CD8-positive, alpha-beta memory T cell (primary cell): ENCODE measurements around the gene TNFRSF12A. TPM values are rescaled to one million over a fixed set of nuclear protein-coding genes. Genes with fewer than 3 reads are reported as not detected.
A peak's percentile ranks its signal among the peaks of the same experiment; 100 is the strongest.

Source experiments
- CTCF ChIA-PET: fragments of 350-600 bp; sonication (Branson Sonifier 250); formaldehyde crosslinking; loops from one replicate; lab custom pipeline; 2021; ENCODE audit warnings: antibody characterized with exemption; lab: Charles Lee
- POLR2A ChIA-PET: fragments of 350-600 bp; sonication (Branson Sonifier 250); formaldehyde crosslinking; loops from one replicate; lab custom pipeline; 2021; ENCODE audit warnings: antibody characterized with exemption; lab: Charles Lee
- DNase-seq, 5 donors: peaks; one replicate each; pipeline versions ENCODE4 v3.0.0 to v3.0.0-alpha.2; 2020 to 2022; ENCODE audit warnings: mixed read lengths in 1 of 5
- H3K27ac ChIP-seq: one replicate; pipeline ENCODE4 v1.7.0; 2013; ENCODE audit warnings: low read depth, mild to moderate bottlenecking, low read length, moderate library complexity
- H3K27me3 ChIP-seq: 2 replicates; pipeline ENCODE4 v1.7.0; 2013; ENCODE audit warnings: low read length, mild to moderate bottlenecking; ENCODE audit not compliant: insufficient read depth, poor library complexity, severe bottlenecking
- H3K36me3 ChIP-seq: 2 replicates; pipeline ENCODE4 v1.7.0; 2013; ENCODE audit warnings: mild to moderate bottlenecking, low read length, moderate library complexity; ENCODE audit not compliant: insufficient read depth
- H3K4me1 ChIP-seq: 2 replicates; pipeline ENCODE4 v1.7.0; 2013; ENCODE audit warnings: mild to moderate bottlenecking, low read length, moderate library complexity; ENCODE audit not compliant: insufficient read depth
- H3K4me3 ChIP-seq: 2 replicates; pipeline ENCODE4 v1.7.0; 2013; ENCODE audit warnings: mild to moderate bottlenecking, low read length
- H3K9me3 ChIP-seq: 2 replicates; pipeline ENCODE4 v1.7.0; 2013; ENCODE audit warnings: mild to moderate bottlenecking, low read length
- H3K27ac Mint-ChIP-seq, 8 donors: one replicate each; pipeline ENCODE4 v1.8.0; 2020 to 2021; ENCODE audit warnings: mixed read lengths in 8 of 8, mild to moderate bottlenecking in 6 of 8, inconsistent platforms in 3 of 8, moderate library complexity in 3 of 8
- H3K27me3 Mint-ChIP-seq, 2 donors: one replicate each; pipeline ENCODE4 v1.8.0; 2020 to 2021; ENCODE audit warnings: mixed read lengths in 2 of 2, mild to moderate bottlenecking in 1 of 2, moderate library complexity in 1 of 2
- H3K36me3 Mint-ChIP-seq, 3 donors: one replicate each; pipeline ENCODE4 v1.8.0; 2020 to 2021; ENCODE audit warnings: mixed read lengths in 3 of 3, inconsistent platforms in 1 of 3, mild to moderate bottlenecking in 1 of 3
- H3K4me1 Mint-ChIP-seq, 3 donors: one replicate each; pipeline ENCODE4 v1.8.0; 2020 to 2021; ENCODE audit warnings: mixed read lengths in 3 of 3, inconsistent platforms in 1 of 3, mild to moderate bottlenecking in 1 of 3
- H3K4me3 Mint-ChIP-seq, 7 donors: one replicate each; pipeline ENCODE4 v1.8.0; 2020 to 2021; ENCODE audit warnings: mixed read lengths in 7 of 7, mild to moderate bottlenecking in 6 of 7, moderate library complexity in 4 of 7, inconsistent platforms in 2 of 7
- H3K9me3 Mint-ChIP-seq, 5 donors: one replicate each; pipeline ENCODE4 v1.8.0; 2020 to 2022; ENCODE audit warnings: mixed read lengths in 5 of 5, mild to moderate bottlenecking in 3 of 5, moderate library complexity in 2 of 5, inconsistent platforms in 1 of 5
- polyA plus RNA-seq: library from polyadenylated mRNA; unstranded; fragments of 300-500 nt; fragmentation: Illumina TruSeq; gene quantifications from one replicate; pipeline ENCODE4 v1.2.3, GENCODE V29; 2021
- total RNA-seq, 2 experiments: library from RNA; stranded (reverse); gene quantifications; one replicate each; pipeline ENCODE4 v1.2.3, GENCODE V29; 2021

Gene TNFRSF12A
- total and polyA plus RNA-seq, 3 experiments from 2014 or later, result 2.1 to 4.5 (median 3.7) TPM

DNA sequence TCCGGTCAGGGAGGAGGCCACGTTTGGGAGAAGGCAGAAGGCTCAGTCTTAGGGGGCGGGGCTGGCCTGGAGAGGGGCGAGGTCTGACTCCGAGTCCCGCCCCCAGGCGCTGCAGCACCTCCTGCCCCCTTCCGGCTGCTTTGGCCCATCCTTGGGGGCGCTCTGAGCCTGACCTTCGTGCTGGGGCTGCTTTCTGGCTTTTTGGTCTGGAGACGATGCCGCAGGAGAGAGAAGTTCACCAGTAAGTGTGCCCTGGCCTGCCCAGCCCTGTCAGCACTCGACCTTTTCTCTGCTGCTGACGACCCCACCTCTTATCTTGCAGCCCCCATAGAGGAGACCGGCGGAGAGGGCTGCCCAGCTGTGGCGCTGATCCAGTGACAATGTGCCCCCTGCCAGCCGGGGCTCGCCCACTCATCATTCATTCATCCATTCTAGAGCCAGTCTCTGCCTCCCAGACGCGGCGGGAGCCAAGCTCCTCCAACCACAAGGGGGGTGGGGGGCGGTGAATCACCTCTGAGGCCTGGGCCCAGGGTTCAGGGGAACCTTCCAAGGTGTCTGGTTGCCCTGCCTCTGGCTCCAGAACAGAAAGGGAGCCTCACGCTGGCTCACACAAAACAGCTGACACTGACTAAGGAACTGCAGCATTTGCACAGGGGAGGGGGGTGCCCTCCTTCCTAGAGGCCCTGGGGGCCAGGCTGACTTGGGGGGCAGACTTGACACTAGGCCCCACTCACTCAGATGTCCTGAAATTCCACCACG is 1.5 kb downstream of the TNFRSF12A start:
- Histone ChIP-seq H3K4me1 (peaks cover 47% of the 10 kb centered on the region), H3K4me3 (no peak overlapping the region)

DNA sequence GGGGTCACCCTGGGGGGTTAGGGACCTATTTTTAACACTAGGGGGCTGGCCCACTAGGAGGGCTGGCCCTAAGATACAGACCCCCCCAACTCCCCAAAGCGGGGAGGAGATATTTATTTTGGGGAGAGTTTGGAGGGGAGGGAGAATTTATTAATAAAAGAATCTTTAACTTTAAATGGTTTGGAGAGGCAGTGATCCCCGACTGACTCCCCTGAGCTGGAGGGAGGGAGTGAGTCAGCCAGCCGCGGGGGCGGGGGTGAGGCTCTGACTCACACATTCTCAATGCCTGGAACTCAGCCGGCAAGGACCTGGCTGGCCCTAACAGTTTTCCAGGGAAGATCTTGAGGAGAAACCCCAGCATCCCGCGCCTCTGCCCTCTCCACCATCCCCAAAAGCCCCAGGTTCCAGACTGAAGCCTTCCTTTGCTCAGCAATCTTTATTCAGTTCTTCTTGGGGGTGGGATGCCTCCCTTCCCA is 2.1 kb downstream of the TNFRSF12A start:
- H3K27ac Mint-ChIP-seq, result peak overlapping the region; percentile 61 to 93 (median 86)
- peaks cover 7% of the 10 kb centered on the region for H3K36me3 ChIP-seq
- no peak overlapping the region for H3K4me3 ChIP-seq
- peaks cover 0 to 21% (median 3%) of the 10 kb centered on the region in 3 donors for H3K36me3 Mint-ChIP-seq
- peak in 4 of 5 donors; percentile 50 to 88 (median 72) for DNase-seq
- ChIA-PET CTCF (interaction anchor here (1.0 to 17.8 kb wide), 5 partner anchors 7 to 108 kb away, joined by 3 to 289 read pairs (median 7); partner anchors contain the start of gene CLDN9), POLR2A (interaction anchor here (1.0 to 1.2 kb wide), 2 partner anchors 18 to 128 kb away, joined by 3 to 4 read pairs; no protein-coding TSS in a partner anchor)
- no peaks in the 10 kb centered on the region for H3K9me3 Mint-ChIP-seq
- H3K4me1 Mint-ChIP-seq, result peaks cover 42 to 61% (median 42%) of the 10 kb centered on the region in 3 donors
- peak overlapping the region; percentile 43 to 98 (median 93) for H3K4me3 Mint-ChIP-seq
- no peaks in the 10 kb centered on the region for H3K9me3 ChIP-seq
- H3K27ac ChIP-seq, result peak overlapping the region; percentile 61
- H3K27me3 Mint-ChIP-seq, result peaks cover 0 to 2% of the 10 kb centered on the region in 2 donors
- peaks cover 47% of the 10 kb centered on the region for H3K4me1 ChIP-seq
- no peaks in the 10 kb centered on the region for H3K27me3 ChIP-seq

More for the DNA sequence above, 1.5 kb downstream of the TNFRSF12A start:
- peak; percentile 61 to 84 (median 63) for DNase-seq
- no peaks in the 10 kb centered on the region for H3K27me3 ChIP-seq
- Mint-ChIP-seq H3K4me3 (peak overlapping the region; percentile 83 to 98 (median 93)), H3K9me3 (no peaks in the 10 kb centered on the region), H3K4me1 (peaks cover 41 to 61% (median 42%) of the 10 kb centered on the region in 3 donors), H3K27ac (peak overlapping the region; percentile 78 to 97 (median 90)), H3K27me3 (peaks cover 0 to 2% of the 10 kb centered on the region in 2 donors), H3K36me3 (peaks cover 0 to 15% (median 3%) of the 10 kb centered on the region in 3 donors)
- ChIA-PET POLR2A (interaction anchor here (0.6 to 1.0 kb wide), 2 partner anchors 18 to 223 kb away, joined by 3 to 6 read pairs; no protein-coding TSS in a partner anchor), CTCF (interaction anchor here (1.0 to 17.8 kb wide), 5 partner anchors 8 to 108 kb away, joined by 3 to 289 read pairs (median 7); partner anchors contain the start of gene CLDN9)
- H3K36me3 ChIP-seq, result peaks cover 6% of the 10 kb centered on the region
- H3K9me3 ChIP-seq, result no peaks in the 10 kb centered on the region
- H3K27ac ChIP-seq, result peak overlapping the region; percentile 61

DNA sequence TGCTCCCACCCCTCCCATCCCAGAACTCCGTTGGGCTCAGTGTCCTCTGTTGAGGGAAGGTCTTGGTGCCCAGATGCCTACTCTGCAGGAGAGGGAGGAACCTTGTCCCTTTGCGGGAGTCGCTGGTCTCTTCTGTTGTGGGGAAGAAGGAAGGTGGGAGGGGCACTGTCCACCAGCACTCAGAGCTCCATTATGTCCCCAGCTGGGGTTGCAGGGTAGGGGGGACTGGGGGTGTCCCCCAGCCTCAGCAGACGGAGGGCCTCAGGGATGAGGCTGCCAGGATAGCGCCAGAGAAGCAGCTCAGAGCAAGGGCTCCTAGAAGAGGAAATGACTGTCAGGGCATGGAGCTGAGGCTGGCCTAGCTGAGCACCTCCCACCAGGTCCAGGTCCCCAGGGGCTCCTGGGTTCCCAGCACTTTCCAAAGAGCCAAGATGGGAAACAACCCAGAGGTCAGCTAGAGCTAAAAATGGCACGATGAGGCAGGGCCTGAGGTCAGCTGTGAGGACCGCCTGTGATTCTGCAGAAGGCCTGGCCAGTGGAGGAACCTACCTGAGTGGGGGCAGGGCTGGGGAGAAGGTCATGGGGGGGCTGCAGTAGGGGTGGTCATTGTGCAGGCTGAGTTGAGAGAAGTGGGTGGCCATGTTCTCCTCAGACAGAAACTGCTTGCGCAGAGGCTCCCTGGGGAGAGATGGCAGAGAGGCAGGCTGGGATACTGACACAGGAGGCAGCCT is 2.7 kb downstream of the TNFRSF12A start:
- peaks cover 47% of the 10 kb centered on the region for H3K4me1 ChIP-seq
- ChIA-PET CTCF (interaction anchor here (0.5 to 17.8 kb wide), 9 partner anchors 7 to 107 kb away, joined by 3 to 289 read pairs (median 4); partner anchors contain the start of gene CLDN9), POLR2A (interaction anchor here (0.5 to 1.9 kb wide), 4 partner anchors 19 to 128 kb away, joined by 3 to 7 read pairs (median 4); partner anchors contain the start of gene ZNF213)
- Mint-ChIP-seq H3K27me3 (peaks cover 0 to 2% of the 10 kb centered on the region in 2 donors), H3K9me3 (no peaks in the 10 kb centered on the region), H3K36me3 (peaks cover 0 to 22% (median 3%) of the 10 kb centered on the region in 3 donors), H3K4me3 (peak overlapping the region; percentile 87 to 98 (median 93)), H3K27ac (peak overlapping the region; percentile 78 to 93 (median 86)), H3K4me1 (peaks cover 42 to 64% (median 45%) of the 10 kb centered on the region in 3 donors)
- H3K27me3 ChIP-seq, result no peaks in the 10 kb centered on the region
- no peak for DNase-seq
- peak overlapping the region; percentile 88 for H3K4me3 ChIP-seq
- peaks cover 7% of the 10 kb centered on the region for H3K36me3 ChIP-seq
- H3K9me3 ChIP-seq, result no peaks in the 10 kb centered on the region
- peak overlapping the region; percentile 88 for H3K27ac ChIP-seq

DNA sequence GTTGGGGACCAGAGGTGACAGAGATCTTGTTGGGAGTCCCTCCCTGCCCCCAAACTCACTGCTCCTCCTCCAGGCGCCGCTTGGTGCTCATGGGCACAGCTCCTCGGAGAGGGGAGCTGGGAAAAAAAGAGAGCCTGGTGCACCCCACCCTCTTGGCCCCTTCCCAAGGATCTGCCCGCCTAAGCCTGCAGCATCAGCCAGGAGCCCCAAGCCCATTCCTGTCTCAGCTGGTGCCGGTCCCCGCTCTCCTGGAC is 3.2 kb downstream of the TNFRSF12A start:
- Mint-ChIP-seq H3K9me3 (peaks cover 0 to 2% (median 0%) of the 10 kb centered on the region in 5 donors), H3K4me1 (peaks cover 42 to 64% (median 47%) of the 10 kb centered on the region in 3 donors), H3K27ac (peak overlapping the region; percentile 78 to 97 (median 88)), H3K27me3 (peaks cover 0 to 3% of the 10 kb centered on the region in 2 donors), H3K36me3 (peaks cover 0 to 22% (median 3%) of the 10 kb centered on the region in 3 donors), H3K4me3 (peak overlapping the region; percentile 87 to 98 (median 93))
- DNase-seq, result peak in 1 of 5 donors; percentile 39
- Histone ChIP-seq H3K36me3 (peaks cover 7% of the 10 kb centered on the region), H3K4me3 (peak overlapping the region; percentile 88), H3K4me1 (peaks cover 43% of the 10 kb centered on the region), H3K9me3 (no peaks in the 10 kb centered on the region), H3K27ac (peak overlapping the region; percentile 88), H3K27me3 (no peaks in the 10 kb centered on the region)
- POLR2A ChIA-PET, result interaction anchor here (0.5 to 1.9 kb wide), 3 partner anchors 21 to 127 kb away, joined by 3 to 7 read pairs (median 4); partner anchors contain the start of gene ZNF213
- CTCF ChIA-PET, result interaction anchor here (0.5 to 17.8 kb wide), 8 partner anchors 6 to 106 kb away, joined by 3 to 289 read pairs (median 5); partner anchors contain the start of gene CLDN9

DNA sequence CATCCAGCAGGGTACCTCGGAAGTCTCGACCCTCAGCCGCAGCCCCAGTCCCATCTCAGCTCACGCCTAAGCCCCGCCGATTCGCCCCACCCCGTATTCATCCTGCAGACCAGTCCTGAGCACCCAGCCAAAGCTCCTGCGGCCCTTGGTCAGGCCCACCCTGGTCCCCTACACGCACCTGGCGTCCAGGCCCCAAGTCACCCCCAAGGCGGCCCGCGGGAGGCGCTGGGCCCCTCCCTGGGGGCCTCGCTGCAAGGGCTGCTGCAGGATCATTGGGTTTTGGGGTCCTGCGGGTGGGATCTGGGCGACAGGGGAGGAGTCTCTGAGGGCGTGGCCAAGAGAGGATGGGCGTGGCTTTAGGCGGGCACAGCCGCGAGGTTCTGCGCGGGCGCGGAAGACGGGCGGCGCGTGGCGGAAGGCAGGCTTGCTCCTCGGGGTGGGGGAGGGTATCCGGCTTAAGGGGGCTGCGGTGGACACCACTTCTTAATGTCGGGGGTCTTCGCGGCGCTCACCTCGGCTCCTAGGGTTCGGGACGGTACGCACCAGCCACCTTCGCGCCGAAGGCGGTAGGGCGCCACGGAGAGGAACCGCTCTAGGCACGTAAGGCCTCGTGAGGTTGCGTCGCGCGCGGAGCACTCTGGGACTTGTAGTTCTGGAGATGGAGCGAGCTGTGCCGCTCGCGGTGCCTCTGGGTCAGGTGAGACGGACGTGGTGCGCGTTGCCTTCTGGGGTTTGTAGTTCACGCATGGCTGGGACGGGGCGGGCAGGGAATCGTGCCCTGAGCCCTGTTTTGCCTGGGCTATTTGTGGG is 3.7 kb downstream of the TNFRSF12A start, which contains the start of the genes HCFC1R1 and THOC6:
Gene HCFC1R1, minus strand, starts transcription at position 274 of the 810 bp plus-strand sequence. Its CDS starts 1 bp downstream, at position 273.
Gene THOC6, plus strand, starts transcription at position 367 of the 810 bp plus-strand sequence. Its CDS starts 292 bp downstream, at position 659.
- ChIA-PET CTCF (interaction anchor here (0.9 to 17.8 kb wide), 8 partner anchors 6 to 67 kb away, joined by 3 to 289 read pairs (median 4); partner anchors contain the start of gene CLDN9), POLR2A (interaction anchor here (1.9 kb wide), 1 partner anchor 111 kb away, joined by 7 read pairs; the partner anchor contains the start of gene ZNF213)
- peak within 1 kb of the TSS; percentile 87 to 98 (median 93) for H3K4me3 Mint-ChIP-seq
- H3K27me3 Mint-ChIP-seq, result peaks cover 0 to 3% of the 10 kb centered on the region in 2 donors
- no peaks in the 10 kb centered on the region for H3K9me3 ChIP-seq
- H3K9me3 Mint-ChIP-seq, result peaks cover 0 to 2% (median 0%) of the 10 kb centered on the region in 5 donors
- H3K27ac ChIP-seq, result peak within 1 kb of the TSS; percentile 88
- H3K36me3 ChIP-seq, result peaks cover 7% of the 10 kb centered on the region
- H3K4me1 Mint-ChIP-seq, result peaks cover 42 to 66% (median 48%) of the 10 kb centered on the region in 3 donors
- peak; percentile 91 to 97 (median 94) for DNase-seq
- peak within 1 kb of the TSS; percentile 78 to 97 (median 96) for H3K27ac Mint-ChIP-seq
- peaks cover under 1% of the 10 kb centered on the region for H3K27me3 ChIP-seq
- peaks cover 0 to 22% (median 3%) of the 10 kb centered on the region in 3 donors for H3K36me3 Mint-ChIP-seq
- H3K4me1 ChIP-seq, result peaks cover 46% of the 10 kb centered on the region
- peak within 1 kb of the TSS; percentile 88 for H3K4me3 ChIP-seq

DNA sequence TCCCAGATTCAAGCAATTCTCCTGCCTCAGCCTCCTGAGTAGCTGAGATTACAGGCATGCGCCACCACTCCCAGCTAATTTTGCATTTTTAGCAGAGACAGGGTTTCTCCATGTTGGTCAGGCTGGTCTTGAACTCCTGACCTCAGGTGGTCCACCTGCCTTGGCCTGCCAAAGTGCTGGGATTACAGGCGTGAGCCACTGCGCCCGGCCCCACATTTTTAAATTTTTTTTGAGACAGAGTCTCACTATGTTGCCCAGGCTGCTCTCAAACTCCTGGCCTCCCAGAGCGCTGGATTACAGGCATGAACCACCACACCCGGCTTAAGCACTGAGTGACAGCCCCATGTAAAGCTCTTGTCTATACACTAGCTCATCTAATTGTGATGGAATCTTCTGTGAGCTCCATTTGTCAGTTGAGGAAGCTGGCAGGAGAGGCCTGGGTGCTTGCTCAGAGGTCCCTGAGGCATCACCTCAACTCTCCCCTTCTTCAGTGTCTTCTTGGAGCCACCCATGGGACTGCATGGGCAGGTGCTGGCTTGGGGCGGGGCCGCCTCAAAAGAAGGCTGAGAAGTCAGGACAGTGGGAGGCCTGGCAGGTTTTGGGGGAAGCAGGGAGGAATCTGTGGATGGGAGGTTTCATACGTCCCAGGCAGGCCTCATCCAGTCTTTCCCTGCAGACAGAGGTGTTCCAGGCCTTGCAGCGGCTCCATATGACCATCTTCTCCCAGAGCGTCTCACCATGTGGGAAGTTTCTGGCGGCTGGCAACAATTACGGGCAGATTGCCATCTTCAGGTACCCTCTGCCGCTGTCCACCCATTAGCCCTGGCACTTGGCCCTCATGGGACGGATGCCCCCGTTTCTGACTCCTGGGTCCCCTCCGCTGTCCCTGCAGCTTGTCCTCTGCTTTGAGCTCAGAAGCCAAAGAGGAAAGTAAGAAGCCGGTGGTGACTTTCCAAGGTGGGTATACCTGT is 5.1 kb downstream of the TNFRSF12A start:
- Mint-ChIP-seq H3K4me3 (peak overlapping the region in 1 of 7 donors; percentile 22), H3K27ac (peak overlapping the region in 1 of 8 donors; percentile 11), H3K4me1 (peaks cover 50 to 72% (median 52%) of the 10 kb centered on the region in 3 donors), H3K27me3 (peaks cover 5 to 8% of the 10 kb centered on the region in 2 donors), H3K9me3 (peaks cover 0 to 2% (median 0%) of the 10 kb centered on the region in 5 donors), H3K36me3 (peaks cover 0 to 22% (median 3%) of the 10 kb centered on the region in 3 donors)
- ChIA-PET POLR2A (interaction anchor here (0.6 to 0.7 kb wide), 2 partner anchors 144 to 418 kb away, joined by 3 to 6 read pairs; partner anchors contain the start of gene NAA60), CTCF (interaction anchor here (0.7 to 17.8 kb wide), 8 partner anchors 9 to 104 kb away, joined by 3 to 289 read pairs (median 4); partner anchors contain the start of gene CLDN9)
- Histone ChIP-seq H3K27ac (no peak overlapping the region), H3K27me3 (peaks cover 6% of the 10 kb centered on the region), H3K36me3 (peaks cover 7% of the 10 kb centered on the region), H3K9me3 (no peaks in the 10 kb centered on the region), H3K4me3 (no peak overlapping the region), H3K4me1 (peaks cover 53% of the 10 kb centered on the region)
- DNase-seq, result no peak
